HepG2 (cell line): Measurements from ENCODE around the gene EPS8. TPM values are rescaled to one million over a fixed set of nuclear protein-coding genes. Genes with fewer than 3 reads are reported as not detected.
A peak's percentile ranks its signal among the peaks of the same experiment; 100 is the strongest.
"Not testable (repeated sequence)": the region's sequence is repeated elsewhere in the genome, so short reads cannot be mapped to it uniquely, and the experiment has no call there.

Experiments used
- ELF3 ChIP-seq: IDR thresholded peaks from 2 replicates; pipeline ENCODE4 v1.6.1; 2016; ENCODE audit warnings: missing genetic modification reagents, missing compliant biosample characterization
- FOSL2 ChIP-seq: sonication (generic); formaldehyde crosslinking; IDR thresholded peaks from 2 replicates; pipeline ENCODE4 v1.4.0; 2020; ENCODE audit warnings: missing genetic modification reagents
- FOXP1 ChIP-seq, 2 experiments: fragments of 450-650 bp in 1 of 2; IDR thresholded peaks; 2 replicates each; pipeline ENCODE4 v1.6.1; 2017 to 2018; ENCODE audit warnings: antibody characterized with exemption in 1 of 2
- GABPA ChIP-seq, 2 experiments: IDR thresholded peaks; 2 replicates each; pipeline ENCODE4 v1.6.1; 2011 to 2016; ENCODE audit warnings: low read depth in 2 of 2, low read length in 1 of 2, missing biosample characterization in 1 of 2, missing genetic modification characterization in 1 of 2
- GATAD2A ChIP-seq: IDR thresholded peaks from 2 replicates; pipeline ENCODE4 v1.6.1; 2016
- HDAC2 ChIP-seq: sonication (generic); formaldehyde crosslinking; IDR thresholded peaks from 2 replicates; pipeline ENCODE4 v1.4.0; 2020; ENCODE audit warnings: missing genetic modification reagents
- HMG20A ChIP-seq: IDR thresholded peaks from 2 replicates; pipeline ENCODE4 v1.6.1; 2016; ENCODE audit warnings: borderline replicate concordance
- HNF4A ChIP-seq: sonication (generic); formaldehyde crosslinking; IDR thresholded peaks from 2 replicates; pipeline ENCODE4 v1.4.0; 2020; ENCODE audit warnings: missing genetic modification reagents
- HOXD1 ChIP-seq: sonication (generic); formaldehyde crosslinking; IDR thresholded peaks from 2 replicates; pipeline ENCODE4 v1.5.0; 2020; ENCODE audit warnings: missing genetic modification reagents
- KDM6A ChIP-seq: IDR thresholded peaks from 2 replicates; pipeline ENCODE4 v1.6.1; 2016; ENCODE audit warnings: low read depth
- MIXL1 ChIP-seq: IDR thresholded peaks from 2 replicates; pipeline ENCODE4 v1.6.1; 2016
- PHF21A ChIP-seq: sonication (generic); formaldehyde crosslinking; IDR thresholded peaks from 2 replicates; pipeline ENCODE4 v1.5.0; 2020; ENCODE audit warnings: mild to moderate bottlenecking, missing genetic modification reagents
- RARA ChIP-seq: IDR thresholded peaks from 2 replicates; pipeline ENCODE4 v1.6.1; 2016; ENCODE audit warnings: missing genetic modification reagents, missing compliant biosample characterization
- REST ChIP-seq, 2 experiments: IDR thresholded peaks; 2 replicates each; pipeline ENCODE4 v1.6.1; 2011 to 2012; ENCODE audit warnings: low read length in 2 of 2, borderline replicate concordance in 1 of 2, low read depth in 1 of 2, mild to moderate bottlenecking in 1 of 2, moderate library complexity in 1 of 2
- SKI ChIP-seq: fragments of 450-650 bp; IDR thresholded peaks from one replicate; pipeline ENCODE4 v1.6.1; 2018; ENCODE audit warnings: mild to moderate bottlenecking; ENCODE audit not compliant: partially characterized antibody
- ZBTB44 ChIP-seq: sonication (generic); formaldehyde crosslinking; IDR thresholded peaks from 2 replicates; pipeline ENCODE4 v1.4.0; 2020; ENCODE audit warnings: missing genetic modification reagents
- ZNF230 ChIP-seq: sonication (generic); formaldehyde crosslinking; IDR thresholded peaks from 2 replicates; pipeline ENCODE4 v1.4.0; 2020; ENCODE audit warnings: mild to moderate bottlenecking, missing genetic modification reagents
- ZNF280B ChIP-seq: sonication (generic); formaldehyde crosslinking; IDR thresholded peaks from 2 replicates; pipeline ENCODE4 v1.5.0; 2020; ENCODE audit warnings: missing genetic modification reagents, mild to moderate bottlenecking, borderline replicate concordance
- ZNF501 ChIP-seq: sonication (generic); formaldehyde crosslinking; IDR thresholded peaks from 2 replicates; pipeline ENCODE4 v1.5.1; 2020; ENCODE audit warnings: mild to moderate bottlenecking, moderate library complexity, missing genetic modification reagents
- ZNF556 ChIP-seq: sonication (generic); formaldehyde crosslinking; IDR thresholded peaks from 2 replicates; pipeline ENCODE4 v1.4.0; 2020; ENCODE audit warnings: mild to moderate bottlenecking, missing genetic modification reagents, borderline replicate concordance
- polyA plus RNA-seq, 8 experiments: library from polyadenylated mRNA; depleted of rRNA in 3 of 8; stranded (reverse) in 7 of 8; unstranded in 1 of 8; fragments of >200 nt; fragmentation: Illumina TruSeq in 4 of 8; extraction: Trizol in 4 of 8; gene quantifications; 2 replicates each; pipeline versions ENCODE4 v1.2.1 to v1.2.3, GENCODE V29; 2011 to 2016; ENCODE audit warnings: low read depth in 4 of 8, missing spikeins in 1 of 8, mixed read lengths in 1 of 8; ENCODE audit not compliant: insufficient read depth in 1 of 8
- total RNA-seq, 5 experiments: library from RNA; depleted of rRNA; stranded (reverse); fragments of >200 nt; fragmentation: Illumina TruSeq; extraction: Trizol; gene quantifications; 2 replicates each; pipeline ENCODE4 v1.2.3, GENCODE V29; 2016; ENCODE audit warnings: low read depth in 1 of 5

EPS8 gene
- total and polyA plus RNA-seq, 2 of the 13 experiments (the other 11 are each of a cell fraction or from before 2014, with no cell fraction given) = 37.1 to 43.4 TPM

GRCh38 chr12:15616495-15616894 is 172.7 kb downstream of the EPS8 start (continued):
- TF ChIP-seq ZNF230 (CRISPR knock-in tag) (0 out of 2 replicates have a peak, but pooled peaks have one; percentile 31), ZNF280B (CRISPR knock-in tag) (peak; percentile 94), HOXD1 (CRISPR knock-in tag) (0 out of 2 replicates have a peak, but pooled peaks have one; percentile 46), RARA (CRISPR knock-in tag) (peak; percentile 78), ZBTB44 (0 out of 2 replicates have a peak, but pooled peaks have one; percentile 45), SKI (peak; percentile 76), ELF3 (peak; percentile 64; the same call in 1 of the 2 replicates), HDAC2 (CRISPR knock-in tag) (peak; percentile 70), FOSL2 (peak; percentile 70; the same call in 1 of the 2 replicates), GATAD2A (CRISPR knock-in tag) (peak; percentile 65; the same call in 1 of the 2 replicates), PHF21A (peak; percentile 14; the same call in 1 of the 2 replicates), GABPA (CRISPR knock-in tag; IDR thresholded peaks at IDR 0.05; ENCODE audit: low read depth) (peak; percentile 31; the same call in 1 of the 2 replicates), FOXP1 (IDR thresholded peaks at IDR 0.05) (peak; percentile 71; the same call in 1 of the 2 replicates), FOXP1 (CRISPR knock-in tag; IDR thresholded peaks at IDR 0.05) (peak; percentile 94), HNF4A (peak; percentile 82), ZNF556 (0 out of 2 replicates have a peak, but pooled peaks have one; percentile 38), HMG20A (CRISPR knock-in tag) (peak; percentile 74), ZNF501 (CRISPR knock-in tag) (peak; percentile 54; the same call in 1 of the 2 replicates), KDM6A (CRISPR knock-in tag) (peak; percentile 65; the same call in 1 of the 2 replicates), MIXL1 (peak; percentile 92), REST (IDR thresholded peaks at IDR 0.05; ENCODE audit: borderline replicate concordance in 1 of 2, low read depth in 1 of 2, low read length in 2 of 2) (0 out of 4 replicates have a peak, but pooled peaks of 1 of the 2 experiments have one; percentile 24)
- not testable (repeated sequence) for TF ChIP-seq GABPA (IDR thresholded peaks at IDR 0.05; ENCODE audit: low read depth, low read length)
